HG03196 (cell line): Measurements from ENCODE around the gene POU6F2.
"Not testable (repeated sequence)": the region's sequence is repeated elsewhere in the genome, so short reads cannot be mapped to it uniquely, and the experiment has no call there.

ENCODE experiments used
- ATAC-seq: cut with Tn5 transposase; IDR thresholded peaks from one replicate; pipeline ENCODE4 v1.9.1; 2021; ENCODE audit not compliant: unreplicated experiment

POU6F2 gene

GRCh38 chr7:38978491-38978890 lies 782 bp downstream of the POU6F2 start:
- no peak for ATAC-seq

DNA sequence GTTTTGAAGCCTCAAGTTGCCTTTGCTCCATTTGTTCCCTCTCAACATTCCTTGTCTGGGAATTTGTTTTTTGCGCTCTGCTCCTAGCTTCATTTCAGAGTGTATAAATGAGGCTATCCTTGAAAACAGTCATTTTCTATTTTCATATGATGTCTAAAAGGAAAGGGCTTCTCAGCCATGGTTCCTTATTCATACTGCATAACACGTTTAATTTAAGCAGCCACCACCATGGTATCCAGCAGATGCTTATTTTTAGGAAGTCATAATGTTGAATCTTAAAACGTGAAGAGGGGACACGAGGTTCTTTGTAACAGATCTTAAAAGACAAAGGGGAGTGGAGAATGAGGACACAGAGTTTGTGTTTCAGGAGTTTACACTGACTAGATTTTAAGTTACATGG lies 14.5 kb downstream of the POU6F2 start:
- ATAC-seq = no peak

DNA sequence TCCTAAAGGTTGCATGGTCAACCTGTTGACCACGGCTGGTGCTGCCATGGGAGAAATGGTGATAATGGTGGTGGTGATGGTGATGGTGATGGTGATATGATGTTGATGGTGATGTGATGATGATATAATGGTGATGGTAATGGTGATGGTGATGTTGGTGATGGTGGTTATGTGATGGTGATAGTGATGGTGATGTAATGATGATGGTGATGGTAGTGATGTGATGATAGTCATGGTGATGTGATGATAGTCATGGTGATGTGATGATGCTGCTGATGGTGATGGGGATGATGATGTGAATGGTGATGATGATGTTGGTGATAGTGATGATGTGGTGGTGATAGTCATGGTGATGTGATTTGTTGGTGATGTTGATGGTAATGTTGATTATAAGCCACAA lies 23.9 kb downstream of the POU6F2 start:
- no peak for ATAC-seq

- ATAC-seq = no peak
Observed at GRCh38 chr7:39002755-39003154, 25.0 kb downstream of the POU6F2 start.

- no peak for ATAC-seq
Observed at GRCh38 chr7:39005036-39005435, 27.3 kb downstream of the POU6F2 start.

- no peak for ATAC-seq
Observed at GRCh38 chr7:39005461-39005860, 27.8 kb downstream of the POU6F2 start.

- ATAC-seq = not testable (repeated sequence)
Observed at GRCh38 chr7:39013049-39013939, 35.6 kb downstream of the POU6F2 start.

- no peak for ATAC-seq
Observed at GRCh38 chr7:39016609-39017008, 38.9 kb downstream of the POU6F2 start.

DNA sequence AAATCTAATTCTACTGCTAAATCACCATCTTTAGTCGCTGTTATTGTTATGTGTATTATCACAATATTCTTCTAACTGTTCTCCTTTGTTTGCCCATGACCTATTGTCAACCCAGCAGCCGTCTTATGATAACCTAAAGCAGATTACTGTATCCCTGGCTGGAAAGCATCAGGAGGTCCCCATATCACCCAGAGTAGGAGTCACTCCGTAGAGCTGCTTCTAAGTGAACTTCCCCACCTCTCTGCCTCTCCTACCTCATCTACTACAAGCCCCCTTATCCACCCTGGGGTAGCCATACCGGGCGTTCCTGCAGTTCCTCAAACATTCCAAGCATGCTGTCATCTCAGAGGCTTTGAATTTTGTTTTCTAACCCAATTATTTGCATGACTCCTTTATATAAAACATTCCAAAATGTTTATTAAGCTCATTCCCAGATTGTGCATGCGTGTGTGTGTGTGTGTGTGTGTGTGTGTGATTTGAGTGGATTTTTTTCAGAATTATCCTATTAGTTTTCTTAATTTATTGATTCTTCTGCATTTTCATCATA lies 39.7 kb downstream of the POU6F2 start:
- no peak for ATAC-seq

GRCh38 chr7:39022796-39023195 lies 45.1 kb downstream of the POU6F2 start:
- ATAC-seq = no peak

GRCh38 chr7:39027491-39027890 lies 49.8 kb downstream of the POU6F2 start:
- ATAC-seq = no peak

DNA sequence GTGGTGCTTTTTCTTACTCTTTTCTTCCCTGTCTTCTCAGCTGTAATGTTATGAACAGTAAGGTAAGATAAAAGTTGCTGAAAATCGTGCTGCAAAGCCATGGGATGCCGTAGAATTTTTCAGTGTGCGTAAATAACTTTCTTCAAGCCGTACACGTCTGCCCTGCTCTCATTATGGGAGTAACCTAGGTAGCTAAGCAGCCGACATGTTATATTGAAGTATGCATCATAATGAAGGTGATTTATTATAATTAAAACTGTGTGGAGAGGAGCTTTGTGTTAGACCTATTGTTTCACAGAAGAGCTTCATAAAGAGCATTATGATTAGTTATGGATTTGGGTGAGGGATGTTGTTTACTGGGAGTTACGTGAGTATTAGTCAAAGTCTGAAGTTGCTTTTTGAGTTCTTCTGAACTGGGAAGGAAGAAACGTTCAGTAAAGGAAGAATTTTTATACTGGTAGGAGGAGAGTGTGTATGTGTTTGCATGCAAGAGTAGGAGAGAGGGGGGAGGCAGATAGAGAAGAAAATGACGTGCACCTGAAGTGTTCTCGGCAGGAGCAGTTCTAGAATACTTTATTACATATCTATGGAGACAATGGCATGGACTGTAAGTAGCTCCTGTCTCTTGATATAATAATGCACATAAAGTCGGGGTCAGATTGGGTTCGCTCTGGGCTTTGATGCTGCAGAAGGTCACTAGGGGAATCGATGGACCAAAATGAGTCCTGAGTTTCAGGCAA lies 56.3 kb downstream of the POU6F2 start:
- ATAC-seq = no peak

- no peak for ATAC-seq
Observed at GRCh38 chr7:39035156-39035555, 57.4 kb downstream of the POU6F2 start.

- ATAC-seq = no peak
Observed at GRCh38 chr7:39035903-39036302, 58.2 kb downstream of the POU6F2 start.

- ATAC-seq = no peak
Observed at GRCh38 chr7:39042670-39043069, 65.0 kb downstream of the POU6F2 start.

- ATAC-seq = no peak
Observed at GRCh38 chr7:39043531-39043930, 65.8 kb downstream of the POU6F2 start.

GRCh38 chr7:39044489-39044888 lies 66.8 kb downstream of the POU6F2 start:
- no peak for ATAC-seq

GRCh38 chr7:39045231-39045630 lies 67.5 kb downstream of the POU6F2 start:
- no peak for ATAC-seq

DNA sequence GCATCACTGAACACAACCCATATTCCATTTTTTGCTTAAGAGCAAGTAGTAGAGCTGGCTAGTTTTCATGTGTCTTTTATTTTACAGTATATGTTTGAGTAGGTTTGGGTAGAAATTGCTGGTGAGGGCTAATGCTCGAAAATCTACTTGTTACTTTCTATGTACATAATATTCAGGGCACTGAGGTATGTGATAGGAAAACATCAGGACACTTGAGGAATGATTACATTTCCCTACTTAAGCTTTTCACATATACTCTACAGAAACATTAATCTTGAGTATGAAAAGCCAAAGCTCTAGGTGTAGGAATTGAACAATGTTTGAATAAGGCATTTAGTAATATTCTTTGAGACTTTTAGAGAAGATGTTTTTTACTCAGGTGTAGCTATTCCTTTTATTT lies 73.6 kb downstream of the POU6F2 start:
- ATAC-seq = no peak

DNA sequence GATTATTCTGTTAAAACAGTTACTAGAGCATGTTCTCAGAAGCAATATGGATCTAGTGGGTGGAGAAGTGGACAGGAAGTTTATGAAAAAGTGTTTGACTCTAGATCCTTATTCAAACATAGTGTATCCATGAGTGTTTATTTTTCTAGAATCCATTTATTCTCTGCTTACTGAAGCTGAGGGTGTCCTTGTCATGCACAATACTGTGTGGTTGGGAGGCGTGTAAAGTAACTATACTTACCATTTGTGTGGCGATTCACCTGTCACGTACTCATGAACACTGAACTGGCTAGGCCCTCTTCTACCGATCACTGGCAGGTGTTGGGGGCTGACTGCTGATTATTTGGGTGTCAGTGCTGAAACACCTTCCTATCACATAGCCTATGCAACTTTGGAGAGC lies 74.0 kb downstream of the POU6F2 start:
- no peak for ATAC-seq

DNA sequence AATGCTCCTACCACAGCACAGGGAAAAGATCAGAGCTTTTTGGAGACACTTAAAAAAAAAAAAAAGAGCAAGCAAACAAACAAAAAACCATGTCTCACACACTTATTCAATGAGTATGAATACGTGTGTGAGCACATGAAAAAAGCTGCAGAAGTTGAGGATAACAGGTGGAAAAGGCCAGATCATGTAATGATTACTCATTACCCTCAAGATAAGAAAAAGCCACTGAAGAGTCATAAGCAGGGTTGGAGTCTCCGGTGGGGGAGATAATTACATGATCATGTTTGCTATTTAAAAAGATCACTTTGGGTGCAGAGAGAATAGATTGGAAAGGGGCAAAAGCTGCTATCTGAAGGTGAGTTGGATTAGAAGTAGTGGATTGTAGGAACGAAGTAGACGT lies 77.0 kb downstream of the POU6F2 start:
- ATAC-seq = no peak

- no peak for ATAC-seq
Observed at GRCh38 chr7:39056153-39056552, 78.4 kb downstream of the POU6F2 start.
